D721Med (cell line): ENCODE data around the gene PTGER4.

Source experiments
- DNase-seq: peaks from one replicate; pipeline ENCODE4 v3.0.0; 2011; ENCODE audit warnings: low spot score; ENCODE audit not compliant: insufficient read length
- FAIRE-seq: peaks from 2 replicates; lab custom pipeline; 2011; peaks lifted over from hg19 to GRCh38; lab: Jason Lieb, UNC
- TF ChIP-seq, protein P1 (sequence below): IDR thresholded peaks from 2 replicates; pipeline ENCODE4 v1.5.1; 2012; ENCODE audit warnings: mild to moderate bottlenecking, control low read depth; ENCODE audit not compliant: insufficient read depth; ENCODE audit errors: missing control alignments

PTGER4 gene

DNA sequence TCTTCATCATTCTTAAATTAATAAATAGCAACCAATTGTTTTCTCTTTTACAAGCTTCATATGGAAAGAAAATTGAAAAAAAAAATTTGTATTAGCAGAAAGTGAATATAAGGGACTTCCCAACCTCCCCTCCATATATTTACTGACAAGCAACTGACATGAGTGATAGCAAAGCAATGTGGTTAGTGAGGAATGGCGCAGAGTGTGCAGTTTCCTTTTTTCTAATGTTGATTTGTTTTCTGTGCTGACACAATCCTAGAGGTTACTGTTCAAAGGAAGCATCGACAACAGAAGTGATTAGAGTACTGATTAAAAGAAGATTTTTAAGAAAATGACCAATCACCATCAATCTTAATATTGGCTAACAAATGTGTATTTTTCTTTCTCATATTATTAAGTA, 1.7 kb upstream of the PTGER4 start:
- FAIRE-seq (no peak), DNase-seq (no peak)
- TF ChIP-seq, protein P1, sequence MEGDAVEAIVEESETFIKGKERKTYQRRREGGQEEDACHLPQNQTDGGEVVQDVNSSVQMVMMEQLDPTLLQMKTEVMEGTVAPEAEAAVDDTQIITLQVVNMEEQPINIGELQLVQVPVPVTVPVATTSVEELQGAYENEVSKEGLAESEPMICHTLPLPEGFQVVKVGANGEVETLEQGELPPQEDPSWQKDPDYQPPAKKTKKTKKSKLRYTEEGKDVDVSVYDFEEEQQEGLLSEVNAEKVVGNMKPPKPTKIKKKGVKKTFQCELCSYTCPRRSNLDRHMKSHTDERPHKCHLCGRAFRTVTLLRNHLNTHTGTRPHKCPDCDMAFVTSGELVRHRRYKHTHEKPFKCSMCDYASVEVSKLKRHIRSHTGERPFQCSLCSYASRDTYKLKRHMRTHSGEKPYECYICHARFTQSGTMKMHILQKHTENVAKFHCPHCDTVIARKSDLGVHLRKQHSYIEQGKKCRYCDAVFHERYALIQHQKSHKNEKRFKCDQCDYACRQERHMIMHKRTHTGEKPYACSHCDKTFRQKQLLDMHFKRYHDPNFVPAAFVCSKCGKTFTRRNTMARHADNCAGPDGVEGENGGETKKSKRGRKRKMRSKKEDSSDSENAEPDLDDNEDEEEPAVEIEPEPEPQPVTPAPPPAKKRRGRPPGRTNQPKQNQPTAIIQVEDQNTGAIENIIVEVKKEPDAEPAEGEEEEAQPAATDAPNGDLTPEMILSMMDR = no peak

DNA sequence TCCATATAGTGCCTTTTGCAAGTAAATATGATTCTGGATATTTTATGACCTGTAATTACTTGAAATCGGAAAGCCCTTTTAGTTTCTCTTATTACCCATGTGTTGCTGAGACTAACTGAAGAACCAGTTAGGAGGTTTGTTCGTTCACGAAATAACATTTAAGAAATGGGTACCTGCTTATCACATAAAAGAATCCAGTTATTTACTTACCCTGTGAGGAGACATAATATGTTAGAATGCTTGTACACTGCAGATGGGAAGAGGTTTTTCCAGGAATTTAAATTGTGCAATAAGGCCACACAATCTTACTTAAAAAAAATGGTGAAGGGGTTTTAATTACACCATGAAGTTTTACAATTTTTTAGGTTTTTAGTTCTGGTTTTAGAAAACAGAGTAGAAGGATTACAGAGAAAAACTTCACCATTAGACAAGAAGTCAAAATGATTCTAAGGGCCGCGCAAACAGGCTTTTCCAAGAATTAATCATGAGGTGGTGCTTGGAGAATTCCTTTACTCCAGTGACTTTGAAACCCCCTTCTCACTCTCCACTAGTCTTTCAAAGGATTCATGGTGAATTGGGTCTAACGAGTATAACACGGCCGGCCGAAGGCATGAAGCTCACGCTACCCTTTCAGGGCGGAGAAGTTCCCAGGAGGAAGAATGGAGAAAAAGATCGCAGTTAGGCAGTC, 1.1 kb upstream of the PTGER4 start:
- DNase-seq = no peak
- no peak for FAIRE-seq
- TF ChIP-seq, protein P1 = no peak

DNA sequence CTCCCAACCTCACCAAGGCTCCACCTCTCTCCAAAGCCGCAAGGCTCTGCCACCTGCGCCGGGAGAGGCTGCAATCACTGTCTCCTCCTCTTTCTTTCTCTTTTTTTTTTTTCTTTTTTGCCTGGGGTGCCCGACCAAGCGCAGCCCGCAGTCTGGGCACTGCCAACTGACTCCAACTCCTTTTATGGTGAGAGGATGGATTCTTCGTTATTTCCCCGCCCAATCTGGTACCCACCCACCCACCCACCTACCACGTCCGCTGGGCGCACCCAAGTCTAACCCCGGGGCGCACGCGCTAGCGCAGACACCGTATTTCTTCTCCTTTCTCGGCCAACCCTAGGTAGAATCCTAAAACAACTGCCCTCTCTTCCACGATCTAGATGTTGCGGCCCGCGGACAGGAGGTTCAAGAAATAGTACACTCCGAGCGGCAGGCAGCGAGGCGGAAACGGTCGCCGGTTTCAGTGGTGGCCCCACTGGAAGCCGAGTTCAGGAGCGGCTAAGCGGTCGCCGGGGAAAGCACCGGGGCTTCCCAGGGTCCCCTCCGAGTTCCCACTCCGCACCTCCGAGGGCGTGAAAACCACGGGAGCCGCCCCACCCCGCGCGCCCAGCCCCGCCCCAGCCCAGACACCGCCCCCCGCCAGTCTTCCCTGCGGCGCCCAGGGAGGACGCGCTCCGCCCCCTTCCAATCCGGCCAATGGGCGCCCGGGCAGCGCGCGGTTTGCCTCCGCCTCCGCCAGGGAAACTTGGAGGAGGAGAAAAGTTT, 385 bp upstream of the PTGER4 start:
- DNase-seq (peak; percentile 93), FAIRE-seq (no peak)
- TF ChIP-seq, protein P1 = no peak

DNA sequence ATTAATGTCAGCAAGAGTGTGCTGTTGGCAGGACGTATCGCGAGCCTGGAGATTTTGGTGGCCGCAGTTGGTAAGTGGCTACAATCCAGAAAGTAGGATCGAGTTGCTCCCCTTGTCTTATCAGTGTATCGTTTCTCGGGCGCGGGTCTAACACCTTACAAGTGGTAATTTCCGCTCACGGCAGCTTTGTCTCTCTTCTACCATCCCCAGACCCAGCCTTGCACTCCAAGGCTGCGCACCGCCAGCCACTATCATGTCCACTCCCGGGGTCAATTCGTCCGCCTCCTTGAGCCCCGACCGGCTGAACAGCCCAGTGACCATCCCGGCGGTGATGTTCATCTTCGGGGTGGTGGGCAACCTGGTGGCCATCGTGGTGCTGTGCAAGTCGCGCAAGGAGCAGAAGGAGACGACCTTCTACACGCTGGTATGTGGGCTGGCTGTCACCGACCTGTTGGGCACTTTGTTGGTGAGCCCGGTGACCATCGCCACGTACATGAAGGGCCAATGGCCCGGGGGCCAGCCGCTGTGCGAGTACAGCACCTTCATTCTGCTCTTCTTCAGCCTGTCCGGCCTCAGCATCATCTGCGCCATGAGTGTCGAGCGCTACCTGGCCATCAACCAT, 1.1 kb downstream of the PTGER4 start:
- TF ChIP-seq, protein P1 = no peak
- DNase-seq (no peak), FAIRE-seq (no peak)

DNA sequence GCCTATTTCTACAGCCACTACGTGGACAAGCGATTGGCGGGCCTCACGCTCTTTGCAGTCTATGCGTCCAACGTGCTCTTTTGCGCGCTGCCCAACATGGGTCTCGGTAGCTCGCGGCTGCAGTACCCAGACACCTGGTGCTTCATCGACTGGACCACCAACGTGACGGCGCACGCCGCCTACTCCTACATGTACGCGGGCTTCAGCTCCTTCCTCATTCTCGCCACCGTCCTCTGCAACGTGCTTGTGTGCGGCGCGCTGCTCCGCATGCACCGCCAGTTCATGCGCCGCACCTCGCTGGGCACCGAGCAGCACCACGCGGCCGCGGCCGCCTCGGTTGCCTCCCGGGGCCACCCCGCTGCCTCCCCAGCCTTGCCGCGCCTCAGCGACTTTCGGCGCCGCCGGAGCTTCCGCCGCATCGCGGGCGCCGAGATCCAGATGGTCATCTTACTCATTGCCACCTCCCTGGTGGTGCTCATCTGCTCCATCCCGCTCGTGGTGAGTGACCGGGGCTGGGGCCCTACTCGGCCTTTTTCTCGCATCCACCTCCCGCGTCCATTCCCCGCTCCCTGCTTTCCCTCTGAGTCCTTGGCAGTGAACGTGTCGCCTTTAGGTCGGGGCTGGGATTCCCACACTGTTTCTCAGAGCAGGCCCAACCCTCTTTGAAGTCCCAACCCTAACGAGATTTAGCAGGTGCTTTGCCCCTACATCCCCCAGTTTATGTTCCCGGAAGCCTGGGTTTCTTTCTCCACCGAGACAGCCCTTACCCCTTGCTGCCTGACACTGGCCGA, 1.8 kb downstream of the PTGER4 start:
- DNase-seq (no peak), FAIRE-seq (no peak)
- TF ChIP-seq, protein P1 = no peak

DNA sequence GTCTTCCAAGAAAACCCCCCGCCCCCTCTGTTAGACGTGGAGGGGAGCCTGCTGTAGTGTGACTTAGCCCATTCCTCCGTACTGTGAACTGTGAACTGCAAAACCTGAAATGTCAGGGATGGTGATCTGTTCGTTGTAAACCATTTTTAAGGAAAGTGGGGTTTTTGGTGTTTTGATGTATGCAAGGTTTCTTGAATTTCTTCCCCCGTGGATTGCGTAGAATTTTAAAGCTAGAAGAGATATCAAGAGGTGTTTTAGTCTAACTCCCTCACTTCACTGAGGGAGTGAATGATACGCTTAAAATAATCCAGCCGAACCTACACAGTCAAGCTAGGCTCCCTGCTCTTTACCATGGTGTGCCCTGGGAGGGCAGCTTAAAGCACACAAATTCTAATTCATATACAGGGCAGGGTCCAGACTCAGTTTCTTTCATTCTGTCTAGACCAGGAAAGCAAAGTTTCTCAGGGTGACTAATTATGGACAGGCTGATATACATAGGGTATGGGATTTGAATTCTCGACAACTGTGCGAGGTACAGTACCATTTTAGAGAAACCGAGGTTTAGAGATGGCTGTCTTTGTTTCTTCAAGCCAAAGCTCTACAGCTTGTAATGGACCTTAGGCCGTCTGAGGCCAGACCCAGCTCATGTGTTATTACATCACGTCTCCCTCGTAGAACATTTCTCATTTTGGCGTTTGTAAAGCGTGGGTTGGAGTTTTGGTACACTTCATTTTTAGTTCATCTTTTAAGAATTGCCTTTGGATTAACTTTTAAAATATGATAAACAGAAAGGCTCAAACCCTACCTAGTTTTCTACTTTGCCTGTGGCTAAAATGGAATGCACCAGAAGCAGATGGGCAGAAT, 2.7 kb downstream of the PTGER4 start:
- DNase-seq = no peak
- no peak for FAIRE-seq
- TF ChIP-seq, protein P1 = no peak
